ENCODE data around the gene MALL. TPM values are rescaled to one million over a fixed set of nuclear protein-coding genes. Genes with fewer than 3 reads are reported as not detected.

Gene MALL
- total and polyA plus RNA-seq, 4 experiments from 2014 or later: not detected

GRCh38 chr2:110105608-110106467 lies 9.8 kb downstream of the MALL start:
- Histone ChIP-seq H3K27ac (ENCODE audit: low read depth, low read length) (no peak overlapping the region), H3K27me3 (ENCODE audit: insufficient read depth, low read length) (no peaks in the 10 kb centered on the region), H3K36me3 (ENCODE audit: insufficient read depth, low read length) (no peaks in the 10 kb centered on the region), H3K4me3 (ENCODE audit: low read length in 2 of 2) (no peak overlapping the region), H3K4me1 (ENCODE audit: insufficient read depth, low read length) (no peaks in the 10 kb centered on the region), H3K9me3 (ENCODE audit: control insufficient read depth in 1 of 2, low read length in 2 of 2) (no peaks in the 10 kb centered on the region)
- CTCF ChIA-PET (ENCODE audit: partially characterized antibody): no interaction called here
- Mint-ChIP-seq H3K4me1 (peaks cover 0 to 1% (median under 1%) of the 10 kb centered on the region in 4 donors), H3K27me3 (peaks cover 27 to 50% of the 10 kb centered on the region in 2 donors), H3K27ac (no peak overlapping the region), H3K9me3 (peaks cover 0 to 11% (median 0%) of the 10 kb centered on the region in 8 donors), H3K36me3 (no peaks in the 10 kb centered on the region), H3K4me3 (no peak overlapping the region)
- intact Hi-C loops (cut with micrococcal nuclease): no loop called here
- POLR2A ChIA-PET (ENCODE audit: partially characterized antibody): no interaction called here
- no peak for DNase-seq

- H3K36me3 ChIP-seq (ENCODE audit: insufficient read depth, low read length): no peaks in the 10 kb centered on the region
- no peak overlapping the region for H3K27ac ChIP-seq (ENCODE audit: low read depth, low read length)
- Mint-ChIP-seq H3K27me3 (peaks cover 27 to 47% of the 10 kb centered on the region in 2 donors), H3K4me1 (peaks cover 0 to 1% (median under 1%) of the 10 kb centered on the region in 4 donors), H3K4me3 (no peak overlapping the region), H3K9me3 (peaks cover 0 to 10% (median 0%) of the 10 kb centered on the region in 8 donors), H3K36me3 (no peaks in the 10 kb centered on the region), H3K27ac (no peak overlapping the region)
- DNase-seq: no peak
- ChIA-PET POLR2A (ENCODE audit: partially characterized antibody) (no interaction called here), CTCF (ENCODE audit: partially characterized antibody) (no interaction called here)
- H3K4me1 ChIP-seq (ENCODE audit: insufficient read depth, low read length): no peaks in the 10 kb centered on the region
- H3K9me3 ChIP-seq (ENCODE audit: control insufficient read depth in 1 of 2, low read length in 2 of 2): no peaks in the 10 kb centered on the region
- H3K4me3 ChIP-seq (ENCODE audit: low read length in 2 of 2): no peak overlapping the region
- intact Hi-C loops (cut with micrococcal nuclease): no loop called here
- no peaks in the 10 kb centered on the region for H3K27me3 ChIP-seq (ENCODE audit: insufficient read depth, low read length)
Measured at GRCh38 chr2:110105183-110105582, 10.4 kb downstream of the MALL start.

GRCh38 chr2:110104025-110104771 lies 11.4 kb downstream of the MALL start:
- Histone ChIP-seq H3K36me3 (ENCODE audit: insufficient read depth, low read length) (no peaks in the 10 kb centered on the region), H3K9me3 (ENCODE audit: control insufficient read depth in 1 of 2, low read length in 2 of 2) (no peaks in the 10 kb centered on the region), H3K4me3 (ENCODE audit: low read length in 2 of 2) (no peak overlapping the region), H3K27ac (ENCODE audit: low read depth, low read length) (no peak overlapping the region), H3K4me1 (ENCODE audit: insufficient read depth, low read length) (no peaks in the 10 kb centered on the region), H3K27me3 (ENCODE audit: insufficient read depth, low read length) (no peaks in the 10 kb centered on the region)
- H3K4me3 Mint-ChIP-seq: no peak overlapping the region
- CTCF ChIA-PET (ENCODE audit: partially characterized antibody): no interaction called here
- peaks cover 27 to 45% of the 10 kb centered on the region in 2 donors for H3K27me3 Mint-ChIP-seq
- no peak for DNase-seq
- POLR2A ChIA-PET (ENCODE audit: partially characterized antibody): no interaction called here
- H3K36me3 Mint-ChIP-seq: no peaks in the 10 kb centered on the region
- no peak overlapping the region for H3K27ac Mint-ChIP-seq
- peaks cover 0 to 8% (median 0%) of the 10 kb centered on the region in 8 donors for H3K9me3 Mint-ChIP-seq
- intact Hi-C loops (cut with micrococcal nuclease): no loop called here
- peaks cover 0 to 1% (median under 1%) of the 10 kb centered on the region in 4 donors for H3K4me1 Mint-ChIP-seq

GRCh38 chr2:110103061-110103961 lies 12.3 kb downstream of the MALL start:
- intact Hi-C loops (cut with micrococcal nuclease): no loop called here
- Histone ChIP-seq H3K9me3 (ENCODE audit: control insufficient read depth in 1 of 2, low read length in 2 of 2) (no peaks in the 10 kb centered on the region), H3K27me3 (ENCODE audit: insufficient read depth, low read length) (no peaks in the 10 kb centered on the region), H3K4me3 (ENCODE audit: low read length in 2 of 2) (no peak overlapping the region), H3K27ac (ENCODE audit: low read depth, low read length) (no peak overlapping the region), H3K36me3 (ENCODE audit: insufficient read depth, low read length) (no peaks in the 10 kb centered on the region), H3K4me1 (ENCODE audit: insufficient read depth, low read length) (no peaks in the 10 kb centered on the region)
- H3K27me3 Mint-ChIP-seq: peaks cover 24 to 44% of the 10 kb centered on the region in 2 donors
- H3K4me3 Mint-ChIP-seq: no peak overlapping the region
- no peak overlapping the region for H3K27ac Mint-ChIP-seq
- CTCF ChIA-PET (ENCODE audit: partially characterized antibody): no interaction called here
- POLR2A ChIA-PET (ENCODE audit: partially characterized antibody): no interaction called here
- H3K9me3 Mint-ChIP-seq: peaks cover 0 to 8% (median 0%) of the 10 kb centered on the region in 8 donors
- H3K4me1 Mint-ChIP-seq: peaks cover 0 to 1% (median under 1%) of the 10 kb centered on the region in 4 donors
- DNase-seq: no peak
- no peaks in the 10 kb centered on the region for H3K36me3 Mint-ChIP-seq

- intact Hi-C loops (cut with micrococcal nuclease): no loop called here
- H3K27me3 Mint-ChIP-seq: peaks cover 20 to 34% of the 10 kb centered on the region in 2 donors
- DNase-seq: no peak
- no peaks in the 10 kb centered on the region for H3K36me3 Mint-ChIP-seq
- no peak overlapping the region for H3K4me3 Mint-ChIP-seq
- Histone ChIP-seq H3K27ac (ENCODE audit: low read depth, low read length) (no peak overlapping the region), H3K4me1 (ENCODE audit: insufficient read depth, low read length) (no peaks in the 10 kb centered on the region), H3K9me3 (ENCODE audit: control insufficient read depth in 1 of 2, low read length in 2 of 2) (no peaks in the 10 kb centered on the region), H3K4me3 (ENCODE audit: low read length in 2 of 2) (no peak overlapping the region), H3K36me3 (ENCODE audit: insufficient read depth, low read length) (no peaks in the 10 kb centered on the region), H3K27me3 (ENCODE audit: insufficient read depth, low read length) (no peaks in the 10 kb centered on the region)
- peaks cover 0 to 6% (median 0%) of the 10 kb centered on the region in 8 donors for H3K9me3 Mint-ChIP-seq
- peaks cover 0 to 1% (median under 1%) of the 10 kb centered on the region in 4 donors for H3K4me1 Mint-ChIP-seq
- ChIA-PET CTCF (ENCODE audit: partially characterized antibody) (no interaction called here), POLR2A (ENCODE audit: partially characterized antibody) (no interaction called here)
- no peak overlapping the region for H3K27ac Mint-ChIP-seq
Measured at GRCh38 chr2:110101901-110102803, 13.5 kb downstream of the MALL start.

GRCh38 chr2:110101280-110101844 lies 14.3 kb downstream of the MALL start:
- DNase-seq: no peak
- Histone ChIP-seq H3K4me1 (ENCODE audit: insufficient read depth, low read length) (no peaks in the 10 kb centered on the region), H3K9me3 (ENCODE audit: control insufficient read depth in 1 of 2, low read length in 2 of 2) (no peaks in the 10 kb centered on the region), H3K36me3 (ENCODE audit: insufficient read depth, low read length) (no peaks in the 10 kb centered on the region), H3K4me3 (ENCODE audit: low read length in 2 of 2) (no peak overlapping the region), H3K27me3 (ENCODE audit: insufficient read depth, low read length) (no peaks in the 10 kb centered on the region), H3K27ac (ENCODE audit: low read depth, low read length) (no peak overlapping the region)
- ChIA-PET POLR2A (ENCODE audit: partially characterized antibody) (no interaction called here), CTCF (ENCODE audit: partially characterized antibody) (no interaction called here)
- intact Hi-C loops (cut with micrococcal nuclease): no loop called here
- H3K4me1 Mint-ChIP-seq: peaks cover 0 to 1% (median under 1%) of the 10 kb centered on the region in 4 donors
- peaks cover 0 to 2% (median 0%) of the 10 kb centered on the region in 8 donors for H3K9me3 Mint-ChIP-seq
- H3K36me3 Mint-ChIP-seq: no peaks in the 10 kb centered on the region
- no peak overlapping the region for H3K4me3 Mint-ChIP-seq
- H3K27ac Mint-ChIP-seq: no peak overlapping the region
- peaks cover 17 to 28% of the 10 kb centered on the region in 2 donors for H3K27me3 Mint-ChIP-seq

Measured in CD4-positive, alpha-beta memory T cell (primary cell).